NT2/D1 (cell line): Measurements from ENCODE around the gene ZNF502.

Experiments
- SUZ12 ChIP-seq: IDR thresholded peaks from 2 replicates; pipeline ENCODE4 v1.6.1; 2011; ENCODE audit not compliant: insufficient read length, insufficient read depth; ENCODE audit errors: extremely low read depth
- YY1 ChIP-seq: IDR thresholded peaks from 2 replicates; pipeline ENCODE4 v1.6.1; 2011; ENCODE audit not compliant: insufficient read length, insufficient read depth
- ZNF274 ChIP-seq: IDR thresholded peaks from 2 replicates; pipeline ENCODE4 v1.6.1; 2011; ENCODE audit warnings: mild to moderate bottlenecking, low read depth, low read length

DNA sequence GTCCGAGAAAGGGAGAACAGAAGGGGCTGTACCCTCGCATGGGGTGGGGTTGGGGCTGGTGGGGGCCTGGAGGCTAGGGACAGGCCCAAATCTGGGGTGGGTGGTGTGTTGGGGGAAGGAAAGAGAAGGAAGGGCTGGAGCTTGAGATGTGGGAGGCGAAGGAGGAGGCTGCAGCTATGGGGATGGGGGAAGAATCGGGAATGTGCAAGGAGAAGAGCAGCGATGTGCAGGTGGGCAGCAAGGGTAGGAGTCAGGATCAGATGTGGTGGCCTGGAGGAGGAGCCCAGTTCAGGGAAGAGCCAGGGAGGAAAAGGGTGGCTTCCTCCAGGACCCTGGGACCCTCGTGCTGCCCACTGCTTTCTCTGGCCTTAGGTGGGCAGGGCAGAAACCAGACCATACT, 42.7 kb upstream of the ZNF502 start:
- TF ChIP-seq ZNF274 (no peak), YY1 (no peak), SUZ12 (no peak)
